GM21447 (cell line): ENCODE results near the gene AZU1.

Experiments used
- ATAC-seq: cut with Tn5 transposase; IDR thresholded peaks from one replicate; pipeline ENCODE4 v1.9.1; 2021; ENCODE audit not compliant: unreplicated experiment

Gene AZU1

GRCh38 chr19:796692-797527 is 30.7 kb upstream of the AZU1 start, which contains the start of gene PTBP1:
Gene PTBP1, plus strand, starts transcription at chr19:797452. Its CDS starts 46 bp downstream, at chr19:797498.
- peak; percentile 74 for ATAC-seq

- peak; percentile 30 for ATAC-seq
Observed at GRCh38 chr19:797528-798414, 29.9 kb upstream of the AZU1 start.

- no peak for ATAC-seq
Observed at GRCh38 chr19:798415-799075, 29.1 kb upstream of the AZU1 start.

GRCh38 chr19:799076-799881 is 28.4 kb upstream of the AZU1 start:
- no peak for ATAC-seq

- no peak for ATAC-seq
Observed at GRCh38 chr19:800360-801029, 27.1 kb upstream of the AZU1 start.

- ATAC-seq: no peak
Observed at GRCh38 chr19:801030-801860, 26.4 kb upstream of the AZU1 start.

GRCh38 chr19:801861-802497 is 25.7 kb upstream of the AZU1 start:
- ATAC-seq: no peak

GRCh38 chr19:802498-803098 is 25.0 kb upstream of the AZU1 start:
- ATAC-seq: no peak

- no peak for ATAC-seq
Observed at GRCh38 chr19:803099-803561, 24.5 kb upstream of the AZU1 start.

- no peak for ATAC-seq
Observed at GRCh38 chr19:803686-804418, 23.8 kb upstream of the AZU1 start.

GRCh38 chr19:804419-805165 is 23.0 kb upstream of the AZU1 start:
- ATAC-seq: no peak

- ATAC-seq: no peak
Observed at GRCh38 chr19:805166-805551, 22.5 kb upstream of the AZU1 start.

- ATAC-seq: no peak
Observed at GRCh38 chr19:805600-806550, 21.8 kb upstream of the AZU1 start.

GRCh38 chr19:806815-807421 is 20.7 kb upstream of the AZU1 start:
- no peak for ATAC-seq
